HFFc6 (cell line): ENCODE measurements around the gene DGAT2. TPM values are rescaled to one million over a fixed set of nuclear protein-coding genes. Genes with fewer than 3 reads are reported as not detected.
A peak's percentile ranks its signal among the peaks of the same experiment; 100 is the strongest.

Source experiments
- DNase-seq: peaks from one replicate; pipeline ENCODE4 v3.0.0-alpha.2; 2018
- H3K27ac Mint-ChIP-seq: 2 replicates; pipeline ENCODE4 v1.8.0; 2020; ENCODE audit warnings: mild to moderate bottlenecking, mixed read lengths
- H3K27me3 Mint-ChIP-seq: 2 replicates; pipeline ENCODE4 v1.8.0; 2021; ENCODE audit warnings: mild to moderate bottlenecking, moderate library complexity, mixed read lengths; ENCODE audit not compliant: insufficient read depth
- H3K36me3 Mint-ChIP-seq: 2 replicates; pipeline ENCODE4 v1.8.0; 2021; ENCODE audit warnings: low read depth, mixed read lengths
- H3K4me1 Mint-ChIP-seq: 2 replicates; pipeline ENCODE4 v1.8.0; 2020; ENCODE audit warnings: low read depth, mixed read lengths
- H3K4me3 Mint-ChIP-seq: 2 replicates; pipeline ENCODE4 v1.8.0; 2020; ENCODE audit warnings: mild to moderate bottlenecking, moderate library complexity, mixed read lengths
- H3K9me3 Mint-ChIP-seq: 2 replicates; pipeline ENCODE4 v1.8.0; 2020; ENCODE audit warnings: mild to moderate bottlenecking, mixed read lengths
- total RNA-seq, 6 experiments: library from RNA; stranded (reverse); fragmentation: NEBNext Ultra II Directional; extraction: Animal tissue kit (Norgen Biotek cat#: 25700); gene quantifications; 2 replicates in 1 of 6; 3 replicates in 5 of 6; pipeline ENCODE4 v1.2.3, GENCODE V29; 2021
- TF ChIP-seq, protein P1 (sequence below): fragments of 200-600 bp; sonication (generic); IDR thresholded peaks from 2 replicates; pipeline ENCODE4 v1.5.0; 2021; ENCODE audit warnings: antibody characterized with exemption, mild to moderate bottlenecking

Gene DGAT2
- total RNA-seq, 6 experiments from 2014 or later, result 0.23 to 0.55 (median 0.36) TPM

DNA sequence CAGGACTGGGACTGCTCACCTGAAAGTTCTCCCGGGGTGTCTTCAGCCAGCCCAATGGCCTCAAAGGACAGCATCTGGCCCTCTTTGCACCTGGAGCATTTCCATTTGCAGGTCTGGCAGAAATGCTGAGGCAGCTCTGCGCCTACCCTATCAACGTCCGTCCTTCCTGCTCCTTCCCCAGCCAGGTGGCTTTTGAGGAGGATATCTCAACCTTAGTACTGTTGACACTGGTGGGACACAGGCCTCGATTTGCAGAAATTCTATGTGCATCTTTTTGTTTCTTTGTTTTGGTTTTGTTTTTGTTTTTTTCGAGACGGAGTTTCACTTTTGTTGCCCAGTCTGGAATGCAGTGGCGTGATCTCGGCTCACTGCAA, 45.9 kb upstream of the DGAT2 start:
- no peaks in the 10 kb centered on the region for H3K4me1 Mint-ChIP-seq
- peaks cover 11% of the 10 kb centered on the region for H3K27me3 Mint-ChIP-seq
- no peaks in the 10 kb centered on the region for H3K9me3 Mint-ChIP-seq
- H3K36me3 Mint-ChIP-seq, result no peaks in the 10 kb centered on the region
- DNase-seq, result no peak
- no peak overlapping the region for H3K27ac Mint-ChIP-seq
- no peak overlapping the region for H3K4me3 Mint-ChIP-seq
- TF ChIP-seq, protein P1, sequence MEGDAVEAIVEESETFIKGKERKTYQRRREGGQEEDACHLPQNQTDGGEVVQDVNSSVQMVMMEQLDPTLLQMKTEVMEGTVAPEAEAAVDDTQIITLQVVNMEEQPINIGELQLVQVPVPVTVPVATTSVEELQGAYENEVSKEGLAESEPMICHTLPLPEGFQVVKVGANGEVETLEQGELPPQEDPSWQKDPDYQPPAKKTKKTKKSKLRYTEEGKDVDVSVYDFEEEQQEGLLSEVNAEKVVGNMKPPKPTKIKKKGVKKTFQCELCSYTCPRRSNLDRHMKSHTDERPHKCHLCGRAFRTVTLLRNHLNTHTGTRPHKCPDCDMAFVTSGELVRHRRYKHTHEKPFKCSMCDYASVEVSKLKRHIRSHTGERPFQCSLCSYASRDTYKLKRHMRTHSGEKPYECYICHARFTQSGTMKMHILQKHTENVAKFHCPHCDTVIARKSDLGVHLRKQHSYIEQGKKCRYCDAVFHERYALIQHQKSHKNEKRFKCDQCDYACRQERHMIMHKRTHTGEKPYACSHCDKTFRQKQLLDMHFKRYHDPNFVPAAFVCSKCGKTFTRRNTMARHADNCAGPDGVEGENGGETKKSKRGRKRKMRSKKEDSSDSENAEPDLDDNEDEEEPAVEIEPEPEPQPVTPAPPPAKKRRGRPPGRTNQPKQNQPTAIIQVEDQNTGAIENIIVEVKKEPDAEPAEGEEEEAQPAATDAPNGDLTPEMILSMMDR, result no peak

DNA sequence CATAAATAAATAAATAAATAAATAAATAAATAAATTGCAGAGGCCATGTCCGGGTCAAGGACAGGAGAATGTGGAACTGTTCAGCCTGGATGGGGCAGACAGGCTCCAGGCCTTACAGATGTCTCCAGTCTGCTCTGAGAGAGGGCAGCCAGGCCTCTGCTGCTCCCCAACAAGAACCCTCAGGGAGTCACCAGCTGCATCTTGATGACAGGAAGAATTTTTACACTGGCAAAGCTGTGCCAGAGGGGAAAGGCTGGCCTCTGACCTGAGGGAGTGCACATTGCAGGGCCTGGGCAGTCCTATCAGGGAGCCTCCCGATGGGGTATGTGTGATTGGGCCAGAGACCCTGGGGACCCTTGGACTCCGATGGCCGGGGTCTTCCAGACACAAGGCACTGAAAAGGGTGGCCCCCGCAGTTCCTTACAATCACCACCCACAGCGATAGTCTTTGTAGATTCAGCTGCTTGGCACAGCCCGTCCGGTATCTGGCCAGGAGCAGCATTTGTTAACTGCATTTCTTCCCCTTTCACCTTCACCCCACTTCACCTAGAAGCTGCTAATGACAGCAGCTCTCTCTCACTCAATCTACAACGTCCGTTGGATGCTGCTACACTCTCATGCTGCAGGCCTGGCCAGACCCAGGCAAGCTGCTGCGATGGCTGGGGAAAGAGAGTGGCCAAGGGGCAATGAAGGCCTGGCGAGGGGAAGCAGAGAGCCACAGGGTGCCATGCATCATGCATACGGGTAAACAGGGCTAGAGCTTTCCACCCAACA, 42.8 kb upstream of the DGAT2 start:
- no peak for DNase-seq
- H3K36me3 Mint-ChIP-seq, result no peaks in the 10 kb centered on the region
- TF ChIP-seq, protein P1, result no peak
- H3K9me3 Mint-ChIP-seq, result no peaks in the 10 kb centered on the region
- no peak overlapping the region for H3K27ac Mint-ChIP-seq
- peaks cover 13% of the 10 kb centered on the region for H3K27me3 Mint-ChIP-seq
- H3K4me1 Mint-ChIP-seq, result no peaks in the 10 kb centered on the region
- no peak overlapping the region for H3K4me3 Mint-ChIP-seq

DNA sequence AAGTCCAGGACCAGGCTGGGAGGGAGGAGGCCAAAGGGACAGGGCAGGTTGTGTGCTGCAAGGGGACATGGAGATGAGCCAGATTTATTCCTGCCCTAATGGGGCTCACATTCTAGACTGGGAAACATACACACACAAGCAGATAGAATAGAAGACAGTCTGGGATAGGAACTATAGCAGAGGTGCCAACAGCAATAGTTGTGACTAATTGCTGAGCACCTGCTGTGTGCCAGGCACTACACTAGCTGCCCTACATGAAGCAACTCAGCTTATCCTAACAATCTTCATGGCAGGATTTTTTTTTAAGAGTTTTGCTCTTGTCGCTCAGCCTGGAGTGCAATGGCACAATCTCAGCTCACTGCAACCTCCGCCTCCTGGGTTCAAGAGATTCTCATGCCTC, 39.6 kb upstream of the DGAT2 start:
- H3K27me3 Mint-ChIP-seq, result peaks cover 24% of the 10 kb centered on the region
- no peaks in the 10 kb centered on the region for H3K36me3 Mint-ChIP-seq
- no peak overlapping the region for H3K27ac Mint-ChIP-seq
- TF ChIP-seq, protein P1, result no peak
- no peaks in the 10 kb centered on the region for H3K9me3 Mint-ChIP-seq
- DNase-seq, result no peak
- H3K4me1 Mint-ChIP-seq, result no peaks in the 10 kb centered on the region
- H3K4me3 Mint-ChIP-seq, result no peak overlapping the region

DNA sequence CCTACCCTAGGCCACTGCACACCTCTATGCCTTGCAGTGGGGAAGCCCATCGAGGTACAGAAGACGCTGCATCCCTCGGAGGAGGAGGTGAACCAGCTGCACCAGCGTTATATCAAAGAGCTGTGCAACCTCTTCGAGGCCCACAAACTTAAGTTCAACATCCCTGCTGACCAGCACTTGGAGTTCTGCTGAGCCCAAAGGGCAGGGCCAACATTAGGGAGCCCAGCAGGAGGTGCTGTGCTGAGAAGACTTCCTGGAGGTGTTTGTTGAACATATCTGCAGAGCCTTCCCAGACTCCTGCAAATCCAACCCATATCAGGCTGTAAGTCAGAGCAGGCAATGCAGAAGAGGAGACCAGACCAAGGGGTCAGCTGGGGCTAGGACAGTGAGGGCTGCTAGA, 37.5 kb upstream of the DGAT2 start:
- Mint-ChIP-seq H3K9me3 (no peaks in the 10 kb centered on the region), H3K27me3 (peaks cover 23% of the 10 kb centered on the region), H3K4me3 (no peak overlapping the region), H3K4me1 (no peaks in the 10 kb centered on the region), H3K27ac (no peak overlapping the region), H3K36me3 (no peaks in the 10 kb centered on the region)
- TF ChIP-seq, protein P1, result 0 out of 2 replicates have a peak, but pooled peaks have one; percentile 17
- no peak for DNase-seq

DNA sequence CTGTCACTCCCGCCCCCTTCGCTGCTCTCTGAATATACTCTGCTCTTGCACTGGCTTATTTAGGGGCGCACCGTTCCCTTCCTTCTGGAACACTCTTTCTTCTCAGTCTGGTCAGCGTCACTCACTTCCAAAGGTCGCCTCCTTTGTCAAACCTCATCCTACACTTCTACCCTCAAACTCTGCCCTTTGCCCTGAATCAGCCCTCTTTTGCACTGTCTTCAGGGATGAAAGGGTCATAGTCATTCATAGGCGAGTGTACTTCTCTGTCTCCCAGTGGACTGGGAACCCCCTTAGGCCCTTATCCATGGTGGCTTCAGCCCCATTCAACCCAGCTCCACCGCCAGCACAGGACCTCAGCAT, 35.5 kb upstream of the DGAT2 start:
- H3K9me3 Mint-ChIP-seq, result no peaks in the 10 kb centered on the region
- peaks cover 34% of the 10 kb centered on the region for H3K27me3 Mint-ChIP-seq
- TF ChIP-seq, protein P1, result no peak
- H3K27ac Mint-ChIP-seq, result no peak overlapping the region
- no peak for DNase-seq
- H3K4me3 Mint-ChIP-seq, result no peak overlapping the region
- H3K36me3 Mint-ChIP-seq, result no peaks in the 10 kb centered on the region
- no peaks in the 10 kb centered on the region for H3K4me1 Mint-ChIP-seq
